Thymus (tissue), 11 donors: ENCODE results near the gene DNM3. TPM values are rescaled to one million over a fixed set of nuclear protein-coding genes. Genes with fewer than 3 reads are reported as not detected.
A peak's percentile ranks its signal among the peaks of the same experiment; 100 is the strongest.

ENCODE experiments used
- DNase-seq, 9 donors: peaks; one replicate each; pipeline ENCODE4 v3.0.0-alpha.2; 2013; ENCODE audit warnings: low spot score in 9 of 9, low read depth in 6 of 9, missing footprints in 1 of 9
- H3K27ac ChIP-seq, 2 donors: one replicate each; pipeline ENCODE4 v1.5.1; 2013; ENCODE audit warnings: control low read depth in 1 of 2, low read depth in 1 of 2, low read length in 1 of 2, mild to moderate bottlenecking in 1 of 2, moderate library complexity in 1 of 2
- H3K27me3 ChIP-seq, 2 donors: one replicate each; pipeline ENCODE4 v1.5.1; 2013; ENCODE audit warnings: low read length in 1 of 2; ENCODE audit not compliant: control insufficient read depth in 2 of 2, insufficient read depth in 1 of 2
- H3K36me3 ChIP-seq, 2 donors: one replicate each; pipeline ENCODE4 v1.5.1; 2013; ENCODE audit warnings: low read length in 1 of 2, mild to moderate bottlenecking in 1 of 2, moderate library complexity in 1 of 2; ENCODE audit not compliant: control insufficient read depth in 2 of 2, insufficient read depth in 2 of 2
- H3K4me1 ChIP-seq, 2 donors: one replicate each; pipeline ENCODE4 v1.5.1; 2013; ENCODE audit warnings: low read length in 2 of 2; ENCODE audit not compliant: control insufficient read depth in 2 of 2, insufficient read depth in 2 of 2
- H3K4me3 ChIP-seq, 2 donors: one replicate each; pipeline ENCODE4 v1.5.1; 2013; ENCODE audit warnings: low read length in 2 of 2, control low read depth in 1 of 2, mild to moderate bottlenecking in 1 of 2
- H3K9me3 ChIP-seq, 2 donors: one replicate each; pipeline ENCODE4 v1.5.1; 2013; ENCODE audit warnings: low read length in 1 of 2, mild to moderate bottlenecking in 1 of 2; ENCODE audit not compliant: control insufficient read depth in 2 of 2, insufficient read depth in 1 of 2
- WGBS: extraction: QIAGEN DNeasy Blood & Tissue Kit; methylation state at CpG from one replicate; pipeline ENCODE4 v1.1.7; 2013; 5-methylcytosine and 5-hydroxymethylcytosine counted together
- polyA plus RNA-seq: library from polyadenylated mRNA; stranded (reverse); fragments of 200-250 nt; gene quantifications from one replicate; pipeline ENCODE4 v1.2.3, GENCODE V29; 2013
- total RNA-seq: library from RNA; stranded (reverse); fragments of 120-200 nt; gene quantifications from one replicate; pipeline ENCODE4 v1.2.4, GENCODE V29; 2013
- donor health status: healthy.

Gene DNM3
- total and polyA plus RNA-seq, 2 donors: 1.9 to 2.2 TPM

DNA sequence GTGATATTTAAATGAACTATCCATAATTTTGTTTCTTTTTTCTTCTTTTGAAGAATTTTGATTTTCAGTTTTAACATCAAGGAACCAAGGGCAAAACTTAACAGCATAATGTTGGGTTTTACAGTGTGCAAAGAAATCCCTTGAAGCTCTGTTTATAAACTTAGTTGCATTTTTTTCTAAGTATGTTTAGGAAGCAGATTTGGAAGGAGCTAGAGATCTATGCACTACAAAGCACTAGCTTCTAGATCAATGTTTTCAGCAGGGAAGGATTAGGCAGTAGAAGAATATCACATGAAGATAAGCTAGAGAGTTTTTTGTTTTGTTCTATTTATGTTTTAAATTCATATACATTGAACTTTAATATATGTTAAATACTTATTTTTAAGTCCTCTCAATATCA lies 328.5 kb downstream of the DNM3 start:
- Histone ChIP-seq H3K27me3 (no peaks in the 10 kb centered on the region), H3K27ac (no peak overlapping the region), H3K9me3 (no peaks in the 10 kb centered on the region), H3K4me3 (no peak overlapping the region), H3K36me3 (no peaks in the 10 kb centered on the region), H3K4me1 (no peaks in the 10 kb centered on the region)
- no peak for DNase-seq

DNA sequence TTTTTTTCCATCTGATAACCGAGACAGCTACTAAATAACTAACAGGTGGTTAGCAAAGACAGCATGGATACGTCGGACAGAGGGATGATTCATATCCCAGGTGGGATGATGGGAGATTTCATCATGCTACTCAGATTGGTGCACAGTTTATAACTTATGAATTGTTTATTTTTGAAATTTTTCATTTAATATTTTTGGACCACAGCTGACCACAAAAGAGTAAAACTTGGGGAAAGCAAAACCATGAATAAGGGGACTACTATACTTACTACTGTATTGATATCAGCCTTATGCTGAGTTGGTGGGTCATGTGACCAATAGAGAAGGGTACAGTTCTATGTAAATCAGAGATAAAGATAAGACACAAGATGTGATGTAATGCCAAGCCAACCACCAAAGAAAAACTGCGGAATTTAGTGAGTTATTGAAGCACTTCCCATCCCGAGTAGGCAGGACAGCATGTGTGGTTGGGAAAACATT lies 331.1 kb downstream of the DNM3 start:
- Histone ChIP-seq H3K9me3 (no peaks in the 10 kb centered on the region), H3K36me3 (no peaks in the 10 kb centered on the region), H3K4me1 (no peaks in the 10 kb centered on the region), H3K27ac (no peak overlapping the region), H3K27me3 (no peaks in the 10 kb centered on the region), H3K4me3 (no peak overlapping the region)
- 97% methylated on average over 5 of the region's 5 CpGs for WGBS
- no peak for DNase-seq

DNA sequence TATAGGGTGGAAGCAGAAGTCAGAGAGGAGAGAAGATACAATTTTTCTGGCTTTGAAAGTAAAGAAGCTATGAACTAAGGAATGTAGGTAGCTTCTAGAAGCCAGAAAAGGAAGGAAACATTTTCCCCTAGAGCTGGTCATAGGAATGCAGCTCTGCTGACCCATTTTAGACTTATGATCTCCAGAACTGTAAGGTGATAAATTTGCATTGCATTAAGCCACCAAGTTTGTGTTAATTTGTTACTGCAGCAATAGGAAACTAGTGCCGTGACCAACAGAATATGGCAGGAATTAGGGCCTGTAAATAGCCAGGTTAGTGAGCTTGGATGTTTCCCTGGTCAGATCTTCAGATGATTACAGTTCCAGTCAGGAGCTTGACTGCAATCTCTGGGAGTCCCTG lies 334.9 kb downstream of the DNM3 start:
- 94% methylated on average over 1 of the region's 1 CpG for WGBS
- Histone ChIP-seq H3K4me1 (no peaks in the 10 kb centered on the region), H3K36me3 (no peaks in the 10 kb centered on the region), H3K9me3 (no peaks in the 10 kb centered on the region), H3K4me3 (no peak overlapping the region), H3K27ac (no peak overlapping the region), H3K27me3 (no peaks in the 10 kb centered on the region)
- DNase-seq: no peak

DNA sequence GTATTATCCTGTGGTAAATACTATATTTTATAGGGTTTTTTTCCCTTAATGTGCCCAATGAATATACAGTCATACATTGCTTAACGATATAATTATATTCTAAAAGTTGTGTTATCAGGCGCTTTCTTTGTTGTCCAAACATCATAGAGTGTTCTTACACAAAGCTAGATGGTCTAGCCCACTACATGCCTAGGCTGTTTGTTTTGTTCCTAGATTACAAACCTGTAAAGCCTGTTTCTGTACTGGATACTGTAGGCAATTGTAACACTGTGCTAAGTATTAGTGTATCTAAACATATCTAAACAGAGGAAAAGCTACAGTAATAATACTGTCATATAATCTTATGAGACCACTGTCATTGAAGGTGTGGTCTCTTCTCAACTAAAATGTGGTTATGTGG lies 336.6 kb downstream of the DNM3 start:
- DNase-seq: no peak
- 100% methylated on average over 2 of the region's 2 CpGs for WGBS
- H3K27ac ChIP-seq: no peak overlapping the region
- no peaks in the 10 kb centered on the region for H3K27me3 ChIP-seq
- peaks cover 0 to 6% of the 10 kb centered on the region in 2 donors for H3K4me1 ChIP-seq
- no peak overlapping the region for H3K4me3 ChIP-seq
- H3K36me3 ChIP-seq: no peaks in the 10 kb centered on the region
- no peaks in the 10 kb centered on the region for H3K9me3 ChIP-seq

DNA sequence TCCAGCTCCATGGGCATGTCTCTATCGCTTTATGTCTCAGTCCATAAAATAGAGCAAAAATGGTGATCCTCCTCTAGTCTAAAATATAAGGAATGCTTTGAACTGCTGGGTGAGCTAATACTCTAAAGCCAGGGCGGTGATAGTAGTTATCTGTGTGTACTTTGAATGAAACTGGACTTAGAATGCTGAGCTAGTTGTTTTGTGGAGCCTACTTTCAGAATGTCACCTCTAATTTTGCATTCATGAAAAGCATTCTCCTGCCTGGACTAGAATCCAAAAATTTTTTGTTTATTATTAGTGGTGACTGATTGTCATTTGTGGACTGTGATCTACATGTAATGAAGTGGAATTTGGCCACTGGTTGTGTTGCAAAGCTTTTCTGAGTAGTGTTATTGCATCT lies 337.6 kb downstream of the DNM3 start:
- Histone ChIP-seq H3K9me3 (no peaks in the 10 kb centered on the region), H3K4me3 (no peak overlapping the region), H3K27ac (no peak overlapping the region), H3K27me3 (no peaks in the 10 kb centered on the region), H3K36me3 (no peaks in the 10 kb centered on the region), H3K4me1 (peaks cover 0 to 6% of the 10 kb centered on the region in 2 donors)
- WGBS: 98% methylated on average over 2 of the region's 2 CpGs
- no peak for DNase-seq

DNA sequence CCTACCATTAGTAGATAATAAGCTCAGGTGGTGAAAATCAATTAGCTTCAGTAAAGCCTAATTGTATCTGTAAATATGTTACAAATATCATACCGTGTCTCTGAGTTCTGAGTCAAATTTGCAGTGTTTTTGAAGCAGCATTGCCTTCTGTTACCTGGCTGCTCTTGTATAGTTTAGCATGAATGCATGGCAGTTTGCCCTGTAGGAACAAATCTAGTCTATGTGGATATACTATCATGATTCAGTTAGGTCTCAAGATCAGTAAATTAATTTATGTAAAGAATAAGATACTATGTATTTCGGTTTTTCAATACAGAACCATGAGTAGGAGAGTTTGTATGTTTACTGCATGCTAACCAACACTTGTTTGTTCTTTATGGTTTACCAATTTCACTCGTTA lies 338.6 kb downstream of the DNM3 start:
- H3K4me3 ChIP-seq: no peak overlapping the region
- no peak overlapping the region for H3K27ac ChIP-seq
- 97% methylated on average over 3 of the region's 3 CpGs for WGBS
- H3K9me3 ChIP-seq: no peaks in the 10 kb centered on the region
- no peak for DNase-seq
- no peaks in the 10 kb centered on the region for H3K27me3 ChIP-seq
- H3K4me1 ChIP-seq: peaks cover 0 to 6% of the 10 kb centered on the region in 2 donors
- no peaks in the 10 kb centered on the region for H3K36me3 ChIP-seq

DNA sequence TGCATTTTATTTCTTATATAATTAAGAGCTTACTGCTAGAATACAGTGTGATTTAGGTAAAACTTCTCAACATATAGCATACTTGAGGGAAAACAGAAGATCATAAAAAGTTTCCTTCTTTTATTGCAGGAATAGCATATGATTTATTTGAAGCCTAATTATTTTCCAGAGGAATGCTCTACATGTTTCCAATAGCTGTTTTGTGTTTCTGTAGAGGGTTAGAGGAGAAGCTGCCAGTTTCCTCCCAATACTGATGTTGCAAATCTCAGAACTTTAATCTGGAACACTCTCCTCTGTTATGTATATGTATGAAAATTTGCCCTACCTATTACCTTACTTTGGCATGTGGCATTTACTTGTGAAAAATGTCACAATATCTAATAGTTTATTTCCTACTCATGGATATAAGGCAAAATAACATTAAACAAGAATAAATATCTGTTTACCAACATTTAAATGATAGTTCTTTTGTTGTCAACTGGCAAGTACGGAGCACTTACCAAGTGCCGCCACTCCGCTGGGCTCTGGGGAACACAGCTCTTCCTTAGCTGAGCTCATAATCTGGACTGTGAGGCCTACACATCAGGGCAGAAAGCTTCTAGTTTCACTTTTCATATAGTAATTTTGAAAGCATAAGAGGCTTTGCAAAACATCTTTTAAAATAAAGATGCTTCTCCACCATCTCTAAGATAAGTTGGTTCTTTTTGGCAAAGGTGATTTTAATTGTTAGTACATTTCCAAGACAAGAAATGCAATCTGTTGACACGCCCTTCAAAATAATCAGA lies 339.4 kb downstream of the DNM3 start:
- peaks cover 0 to 6% of the 10 kb centered on the region in 2 donors for H3K4me1 ChIP-seq
- peak overlapping the region; percentile 46 to 83 for H3K27ac ChIP-seq
- 50% methylated on average over 4 of the region's 4 CpGs for WGBS
- H3K36me3 ChIP-seq: no peaks in the 10 kb centered on the region
- no peaks in the 10 kb centered on the region for H3K9me3 ChIP-seq
- no peak overlapping the region for H3K4me3 ChIP-seq
- H3K27me3 ChIP-seq: no peaks in the 10 kb centered on the region
- peak in 5 of 9 donors; percentile 5 to 49 (median 8) for DNase-seq

DNA sequence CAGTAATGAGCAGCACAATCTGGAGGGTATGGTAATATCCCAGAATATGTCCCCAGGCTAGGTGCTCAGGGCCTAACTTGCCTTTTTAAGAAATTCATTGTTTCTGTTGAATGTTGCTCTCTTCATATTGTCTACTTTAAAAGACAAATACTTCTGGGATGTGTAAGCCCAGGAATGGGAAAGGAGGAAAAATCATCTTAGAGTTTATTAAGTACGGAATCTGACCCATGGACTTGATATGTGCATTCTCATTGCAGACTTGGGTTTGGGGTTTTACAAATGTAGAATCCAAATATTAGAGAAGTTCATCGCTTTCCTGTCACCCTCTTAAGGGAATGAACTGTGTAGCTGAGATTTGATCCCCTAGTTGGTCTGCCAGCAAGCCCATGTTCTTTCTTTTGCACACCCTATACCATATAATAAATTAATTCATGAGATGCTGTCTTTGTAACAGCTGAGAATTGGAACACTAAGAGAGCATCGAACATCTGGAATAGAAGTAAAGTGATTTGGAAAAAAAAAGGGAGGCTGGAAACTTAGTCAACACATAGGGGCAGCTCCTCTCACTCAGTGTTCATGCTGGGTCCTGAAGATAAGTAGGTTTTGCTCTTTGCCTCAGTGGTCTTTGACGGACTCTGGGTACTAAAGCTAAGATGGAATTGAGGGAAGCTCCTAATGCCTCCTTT lies 343.4 kb downstream of the DNM3 start:
- H3K36me3 ChIP-seq: no peaks in the 10 kb centered on the region
- peaks cover 0 to 6% of the 10 kb centered on the region in 2 donors for H3K4me1 ChIP-seq
- no peak overlapping the region for H3K27ac ChIP-seq
- H3K9me3 ChIP-seq: no peaks in the 10 kb centered on the region
- 96% methylated on average over 4 of the region's 4 CpGs for WGBS
- no peaks in the 10 kb centered on the region for H3K27me3 ChIP-seq
- DNase-seq: no peak
- no peak overlapping the region for H3K4me3 ChIP-seq

DNA sequence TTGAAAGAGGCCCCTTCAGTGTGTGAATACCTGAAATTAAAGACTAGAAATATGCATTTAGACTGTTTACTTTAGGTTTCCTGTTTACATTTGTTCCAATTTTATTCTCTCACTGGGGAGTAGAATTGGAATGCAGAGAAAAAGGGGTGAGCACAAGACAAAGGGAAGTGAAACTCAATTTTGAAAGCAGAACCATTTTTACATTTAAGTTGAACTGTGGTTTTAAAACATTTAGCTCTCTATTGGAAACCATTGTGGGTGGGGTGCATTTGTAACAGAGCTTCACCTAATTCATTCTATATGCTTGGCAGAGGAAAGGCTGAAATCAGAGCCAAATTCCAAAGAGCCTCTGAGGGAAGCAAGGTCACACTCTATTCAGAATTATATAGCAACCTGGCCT lies 343.9 kb downstream of the DNM3 start:
- peak in 1 of 9 donors; percentile 31 for DNase-seq
- no peaks in the 10 kb centered on the region for H3K27me3 ChIP-seq
- no peak overlapping the region for H3K4me3 ChIP-seq
- H3K36me3 ChIP-seq: no peaks in the 10 kb centered on the region
- H3K4me1 ChIP-seq: peaks cover 0 to 6% of the 10 kb centered on the region in 2 donors
- no peaks in the 10 kb centered on the region for H3K9me3 ChIP-seq
- no peak overlapping the region for H3K27ac ChIP-seq
